GM21619 (cell line): ENCODE data around the gene LMNA.
"Not testable (repeated sequence)": the region's sequence is repeated elsewhere in the genome, so short reads cannot be mapped to it uniquely, and the experiment has no call there.

Experiments used
- ATAC-seq: cut with Tn5 transposase; IDR thresholded peaks from one replicate; pipeline ENCODE4 v1.9.1; 2021; ENCODE audit not compliant: unreplicated experiment

The LMNA gene

GRCh38 chr1:156157506-156157905, 43.0 kb downstream of the LMNA start:
- no peak for ATAC-seq

DNA sequence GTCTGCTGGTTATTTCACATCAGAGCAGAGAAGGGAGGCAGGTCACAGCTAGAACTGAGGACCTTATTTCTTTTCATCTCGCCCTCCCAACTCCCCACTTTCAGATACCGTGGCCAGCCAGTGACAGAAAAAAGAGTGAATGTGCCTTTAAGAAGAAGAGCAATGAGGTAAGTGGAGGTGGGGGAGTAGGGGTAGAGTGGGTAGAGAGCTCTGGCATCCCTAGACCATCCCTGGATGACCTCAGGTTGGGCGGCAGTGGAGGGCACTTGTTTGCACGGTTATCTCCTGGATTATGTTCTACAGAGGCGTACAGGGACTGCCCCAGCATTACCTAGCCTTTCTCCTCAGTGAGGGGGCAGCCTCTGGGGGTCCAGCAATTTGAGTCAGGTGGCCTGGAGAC, 43.5 kb downstream of the LMNA start:
- no peak for ATAC-seq

- no peak for ATAC-seq
Observed at GRCh38 chr1:156160000-156160742, 45.7 kb downstream of the LMNA start.

DNA sequence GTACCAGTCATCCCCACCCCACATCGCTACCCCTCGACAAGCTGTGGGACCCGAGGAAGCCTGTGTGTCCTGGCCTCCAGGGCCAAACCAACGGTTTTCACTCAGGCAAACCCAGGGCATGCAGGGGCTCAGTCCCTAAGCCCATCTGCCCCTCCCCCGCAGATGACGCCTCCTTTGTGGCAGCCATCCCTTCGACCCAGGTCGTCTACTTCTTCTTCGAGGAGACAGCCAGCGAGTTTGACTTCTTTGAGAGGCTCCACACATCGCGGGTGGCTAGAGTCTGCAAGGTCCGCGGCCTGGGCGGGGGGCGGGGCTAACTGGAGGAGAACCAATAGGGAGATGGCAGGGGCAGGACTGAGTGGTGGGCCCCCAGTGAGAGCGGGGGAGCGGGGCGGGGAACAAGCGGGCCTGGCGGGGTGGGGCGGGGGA, 46.2 kb downstream of the LMNA start:
- ATAC-seq: no peak

- no peak for ATAC-seq
Observed at GRCh38 chr1:156162430-156163037, 48.0 kb downstream of the LMNA start.

GRCh38 chr1:156163712-156164111, 49.2 kb downstream of the LMNA start:
- no peak for ATAC-seq

GRCh38 chr1:156164125-156164831, 49.8 kb downstream of the LMNA start:
- ATAC-seq: no peak

- ATAC-seq: no peak
Observed at GRCh38 chr1:156165083-156165482, 50.6 kb downstream of the LMNA start.

DNA sequence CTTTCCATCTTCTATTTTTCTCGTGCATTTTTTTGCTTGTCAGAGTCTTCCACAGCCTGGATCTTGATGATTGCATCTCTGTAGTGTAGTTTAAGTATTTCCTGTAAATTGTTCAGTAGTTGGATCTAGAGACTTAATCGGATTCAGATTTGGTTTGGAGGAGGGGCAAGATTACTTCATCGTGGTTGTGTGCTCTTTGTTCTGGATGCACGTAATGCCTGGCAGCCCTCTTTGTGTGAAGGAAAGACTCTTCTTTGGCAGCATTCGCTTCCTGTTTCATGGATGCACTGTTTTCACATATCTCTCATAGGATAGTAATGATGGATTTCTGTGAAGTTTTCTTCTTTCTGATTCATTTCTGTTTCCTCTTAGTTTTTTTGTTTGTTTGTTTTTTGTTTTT, 53.0 kb downstream of the LMNA start:
- ATAC-seq: no peak

DNA sequence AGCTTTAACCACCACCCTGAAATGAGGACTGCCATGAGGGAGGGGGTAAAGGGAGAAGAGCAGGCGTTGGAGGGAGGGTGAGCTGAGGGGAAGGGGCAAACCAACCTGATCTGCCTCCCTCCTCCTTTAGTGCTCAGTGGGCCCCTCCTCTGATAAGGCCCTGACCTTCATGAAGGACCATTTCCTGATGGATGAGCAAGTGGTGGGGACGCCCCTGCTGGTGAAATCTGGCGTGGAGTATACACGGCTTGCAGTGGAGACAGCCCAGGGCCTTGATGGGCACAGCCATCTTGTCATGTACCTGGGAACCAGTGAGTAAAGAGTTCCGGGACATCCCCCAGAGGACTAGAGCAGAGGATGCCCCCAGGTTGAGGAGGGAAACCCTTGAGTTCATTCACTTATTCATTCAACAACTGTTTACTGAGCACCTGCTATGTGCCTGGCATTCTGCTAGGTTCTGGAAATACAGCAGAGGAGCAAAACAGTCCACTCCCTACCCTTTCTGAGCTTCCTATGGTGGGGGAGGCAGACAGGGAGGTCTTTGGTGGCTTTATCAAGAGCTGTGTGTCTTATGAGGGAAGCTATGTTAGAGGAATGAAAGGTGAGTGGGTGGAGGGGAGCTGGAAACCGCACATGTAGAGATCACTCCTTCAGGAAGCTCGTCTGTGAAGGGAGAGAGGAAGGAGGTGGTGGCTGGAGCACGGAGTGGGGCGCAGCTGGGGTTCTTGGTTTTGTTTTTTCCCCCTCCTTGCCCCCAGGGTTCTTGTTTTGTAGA, 58.4 kb downstream of the LMNA start:
- no peak for ATAC-seq

- ATAC-seq: no peak
Observed at GRCh38 chr1:156176610-156177210, 62.2 kb downstream of the LMNA start.

DNA sequence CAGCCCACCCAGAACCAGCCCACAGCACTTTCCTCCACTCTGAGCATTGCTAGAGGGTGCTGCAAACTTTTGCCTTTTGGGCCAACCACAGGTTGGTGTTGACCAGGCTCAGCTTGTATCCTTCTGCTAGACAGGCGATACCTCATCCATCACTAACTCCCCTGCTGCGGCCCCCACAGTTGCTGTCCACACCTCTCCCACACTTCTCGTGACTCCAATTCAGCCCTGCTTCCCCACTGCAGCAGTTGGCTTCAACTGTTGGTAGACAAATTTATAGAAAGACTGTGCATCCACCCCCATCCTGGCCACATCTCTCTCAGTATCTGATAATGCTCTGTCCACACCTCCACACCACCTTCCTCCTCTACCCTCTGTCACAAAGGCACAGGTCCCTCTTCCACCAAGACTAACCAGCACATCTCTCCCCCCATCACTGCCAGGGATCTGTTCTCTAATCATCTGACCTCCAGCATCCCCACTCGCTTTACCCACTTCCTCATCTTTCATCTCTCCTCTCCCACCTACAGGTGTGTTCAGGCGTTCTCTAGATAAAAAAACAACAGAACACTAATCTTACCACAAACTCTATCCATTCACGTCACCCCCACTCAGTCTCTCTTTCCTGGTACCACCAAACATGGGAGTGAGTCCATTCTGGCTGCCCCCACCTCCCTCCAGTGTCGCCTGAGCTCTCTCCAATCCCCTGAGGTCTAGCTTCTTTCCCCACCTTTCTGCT, 63.6 kb downstream of the LMNA start:
- ATAC-seq: no peak

DNA sequence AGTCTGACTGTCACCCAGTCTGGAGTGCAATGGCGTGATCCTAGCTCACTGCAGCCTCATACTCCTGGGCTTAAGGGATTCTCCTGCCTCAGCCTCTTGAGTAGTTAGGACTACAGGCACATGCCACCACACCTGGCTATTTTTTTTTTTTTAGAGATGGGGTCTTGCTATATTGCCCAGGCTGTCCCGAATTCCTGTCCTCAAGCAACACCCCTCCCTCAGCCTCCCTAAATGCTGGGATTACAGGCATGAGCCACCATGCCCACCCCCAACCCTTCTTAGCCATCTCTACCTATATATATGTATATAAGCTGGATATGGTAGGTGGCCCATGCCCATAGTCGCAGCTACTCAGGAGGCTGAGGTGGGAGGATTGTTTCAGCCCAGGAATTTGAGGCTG, 66.0 kb downstream of the LMNA start:
- no peak for ATAC-seq

DNA sequence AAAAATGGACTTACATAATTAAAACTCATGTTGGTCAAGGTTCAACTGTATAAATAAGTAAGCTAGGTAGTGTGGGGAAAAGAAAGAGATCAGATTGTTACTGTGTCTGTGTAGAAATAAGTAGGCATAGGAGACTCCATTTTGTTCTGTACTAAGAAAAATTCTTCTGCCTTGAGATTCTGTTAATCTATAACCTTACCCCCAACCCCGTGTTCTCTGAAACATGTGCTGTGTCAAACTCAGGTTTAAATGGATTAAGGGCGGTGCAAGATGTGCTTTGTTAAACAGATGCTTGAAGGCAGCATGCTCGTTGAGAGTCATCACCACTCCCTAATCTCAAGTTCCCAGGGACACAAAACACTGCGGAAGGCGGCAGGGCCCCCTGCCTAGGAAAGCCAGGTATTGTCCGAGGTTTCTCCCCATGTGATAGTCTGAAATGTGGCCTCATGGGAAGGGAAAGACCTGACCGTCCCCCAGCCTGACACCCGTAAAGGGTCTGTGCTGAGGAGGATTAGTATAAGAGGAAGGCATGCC, 66.9 kb downstream of the LMNA start:
- ATAC-seq: not testable (repeated sequence)

GRCh38 chr1:156182010-156182779, 67.7 kb downstream of the LMNA start:
- ATAC-seq: not testable (repeated sequence)

GRCh38 chr1:156186347-156187177, 72.1 kb downstream of the LMNA start:
- ATAC-seq: not testable (repeated sequence)
